Gastroesophageal sphincter (tissue), 4 donors: Measurements from ENCODE around the gene SHC2. TPM values are rescaled to one million over a fixed set of nuclear protein-coding genes. Genes with fewer than 3 reads are reported as not detected.

ENCODE experiments used
- ATAC-seq: fragments of 150-250 bp; one replicate; pipeline ENCODE4 v1.9.1; 2016; ENCODE audit warnings: mild to moderate bottlenecking, moderate library complexity
- H3K27ac ChIP-seq, 4 donors: fragments of 200-600 bp; sonication (generic) in 3 of 4; 1 replicate in 3 of 4; 2 replicates in 1 of 4; pipeline ENCODE4 v1.5.1; 2016 to 2019
- H3K27me3 ChIP-seq: fragments of 200-600 bp; sonication (generic); one replicate; pipeline ENCODE4 v1.5.1; 2019
- H3K36me3 ChIP-seq, 2 donors: fragments of 200-600 bp; sonication (generic); one replicate each; pipeline ENCODE4 v1.5.1; 2019; ENCODE audit warnings: control low read depth in 1 of 2
- H3K4me1 ChIP-seq, 3 donors: fragments of 200-600 bp; sonication (generic); 1 replicate in 2 of 3; 2 replicates in 1 of 3; pipeline ENCODE4 v1.5.1; 2016 to 2019; ENCODE audit warnings: control low read depth in 2 of 3
- H3K4me3 ChIP-seq, 2 donors: fragments of 200-600 bp; sonication (generic); one replicate each; pipeline ENCODE4 v1.5.1; 2019; ENCODE audit warnings: mild to moderate bottlenecking in 1 of 2, moderate library complexity in 1 of 2
- H3K9me3 ChIP-seq, 3 donors: fragments of 200-600 bp; sonication (generic); one replicate each; pipeline ENCODE4 v1.5.1; 2017 to 2019; ENCODE audit warnings: control low read depth in 2 of 3
- CTCF ChIP-seq, 4 experiments: fragments of 200-600 bp in 2 of 4; fragments of 450-650 bp in 2 of 4; sonication (generic) in 1 of 4; IDR thresholded peaks; one replicate each; pipeline ENCODE4 v1.5.1; 2017 to 2019; ENCODE audit warnings: antibody characterized with exemption in 4 of 4, mild to moderate bottlenecking in 2 of 4, moderate library complexity in 2 of 4
- EP300 ChIP-seq: sonication (generic); formaldehyde crosslinking; IDR thresholded peaks from one replicate; pipeline ENCODE4 v1.6.1; 2017; ENCODE audit warnings: antibody characterized with exemption, mild to moderate bottlenecking
- POLR2A ChIP-seq, 2 donors: fragments of 450-650 bp; IDR thresholded peaks; one replicate each; pipeline ENCODE4 v1.6.1; 2017; ENCODE audit warnings: antibody characterized with exemption in 2 of 2, mild to moderate bottlenecking in 2 of 2, moderate library complexity in 1 of 2
- POLR2AphosphoS5 ChIP-seq: sonication (generic); formaldehyde crosslinking; IDR thresholded peaks from one replicate; pipeline ENCODE4 v1.6.1; 2017; ENCODE audit warnings: antibody characterized with exemption
- WGBS, 2 donors: methylation state at CpG; one replicate each; pipeline ENCODE4 v1.1.5; 2018; ENCODE audit warnings: low coverage in 1 of 2; 5-methylcytosine and 5-hydroxymethylcytosine counted together
- total RNA-seq, 4 donors: library from RNA; depleted of rRNA; stranded (reverse); fragments of >200 nt; gene quantifications; one replicate each; pipeline ENCODE4 v1.1.0, GENCODE V29; 2016

SHC2 gene
- total RNA-seq, 4 donors from 2014 or later: 14.7 to 24.6 (median 20.4) TPM

DNA sequence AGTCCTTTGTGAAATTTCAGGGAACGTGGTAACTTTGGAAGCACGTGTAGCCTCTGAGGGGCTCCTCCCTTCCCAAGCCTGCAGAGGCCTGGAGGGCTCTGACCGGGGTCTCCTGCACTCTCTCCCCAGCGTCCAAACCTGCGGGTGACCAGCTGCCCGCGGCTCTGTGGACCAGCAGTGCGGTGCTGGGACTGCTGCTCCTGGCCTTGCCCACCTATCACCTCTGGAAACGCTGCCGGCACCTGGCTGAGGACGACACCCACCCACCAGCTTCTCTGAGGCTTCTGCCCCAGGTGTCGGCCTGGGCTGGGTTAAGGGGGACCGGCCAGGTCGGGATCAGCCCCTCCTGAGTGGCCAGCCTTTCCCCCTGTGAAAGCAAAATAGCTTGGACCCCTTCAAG, 43.8 kb upstream of the SHC2 start:
- ATAC-seq: no peak
- TF ChIP-seq POLR2AphosphoS5 (no peak), CTCF (IDR thresholded peaks at IDR 0.05) (no peak), EP300 (no peak), POLR2A (IDR thresholded peaks at IDR 0.05) (no peak)

DNA sequence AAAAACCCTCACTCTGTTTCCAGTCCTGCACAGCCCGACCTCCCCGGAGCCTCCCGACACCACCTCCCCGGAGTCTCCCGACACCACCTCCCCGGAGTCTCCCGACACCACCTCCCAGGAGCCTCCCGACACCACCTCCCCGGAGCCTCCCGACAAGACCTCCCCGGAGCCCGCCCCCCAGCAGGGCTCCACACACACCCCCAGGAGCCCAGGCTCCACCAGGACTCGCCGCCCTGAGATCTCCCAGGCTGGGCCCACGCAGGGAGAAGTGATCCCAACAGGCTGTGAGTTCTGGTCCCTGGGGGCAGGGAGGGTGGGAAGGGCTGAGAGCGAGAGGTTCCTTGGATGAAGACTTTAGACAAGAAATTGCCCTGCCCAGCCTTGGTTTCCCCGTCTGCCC, 40.8 kb upstream of the SHC2 start:
- TF ChIP-seq CTCF (IDR thresholded peaks at IDR 0.05) (no peak), EP300 (no peak), POLR2AphosphoS5 (no peak), POLR2A (IDR thresholded peaks at IDR 0.05) (no peak)
- H3K27me3 ChIP-seq: peaks cover 42% of the 10 kb centered on the region
- 73 to 91% methylated on average over 2 to 5 of the region's 17 CpGs for WGBS, 2 donors

More for the DNA sequence above, 43.8 kb upstream of the SHC2 start:
- Histone ChIP-seq H3K36me3 (peaks cover 0 to 6% of the 10 kb centered on the region in 2 donors), H3K4me3 (no peak overlapping the region), H3K27me3 (peaks cover 13% of the 10 kb centered on the region), H3K27ac (no peak overlapping the region), H3K4me1 (peaks cover 0 to 26% (median 14%) of the 10 kb centered on the region in 3 donors), H3K9me3 (no peaks in the 10 kb centered on the region)
- 80% methylated on average over 2 of the region's 14 CpGs; no CpG with 5 or more reads in 1 of the 2 donors for WGBS, 2 donors

GRCh38 chr19:498977-499623, 38.3 kb upstream of the SHC2 start:
- TF ChIP-seq POLR2A (IDR thresholded peaks at IDR 0.05) (no peak), CTCF (IDR thresholded peaks at IDR 0.05) (no peak), POLR2AphosphoS5 (no peak), EP300 (no peak)
- no peak for ATAC-seq
- H3K4me1 ChIP-seq: peaks cover 0 to 30% (median 8%) of the 10 kb centered on the region in 3 donors
- peaks cover 64% of the 10 kb centered on the region for H3K27me3 ChIP-seq
- no peaks in the 10 kb centered on the region for H3K36me3 ChIP-seq
- no peaks in the 10 kb centered on the region for H3K9me3 ChIP-seq
- WGBS, 2 donors: 65 to 76% methylated on average over 25 to 29 of the region's 31 CpGs
- no peak overlapping the region for H3K27ac ChIP-seq
- H3K4me3 ChIP-seq: no peak overlapping the region

More for the DNA sequence above, 40.8 kb upstream of the SHC2 start:
- no peak overlapping the region for H3K27ac ChIP-seq
- peaks cover 0 to 24% (median 12%) of the 10 kb centered on the region in 3 donors for H3K4me1 ChIP-seq
- ATAC-seq: no peak
- H3K36me3 ChIP-seq: no peaks in the 10 kb centered on the region
- H3K4me3 ChIP-seq: no peak overlapping the region
- H3K9me3 ChIP-seq: no peaks in the 10 kb centered on the region

DNA sequence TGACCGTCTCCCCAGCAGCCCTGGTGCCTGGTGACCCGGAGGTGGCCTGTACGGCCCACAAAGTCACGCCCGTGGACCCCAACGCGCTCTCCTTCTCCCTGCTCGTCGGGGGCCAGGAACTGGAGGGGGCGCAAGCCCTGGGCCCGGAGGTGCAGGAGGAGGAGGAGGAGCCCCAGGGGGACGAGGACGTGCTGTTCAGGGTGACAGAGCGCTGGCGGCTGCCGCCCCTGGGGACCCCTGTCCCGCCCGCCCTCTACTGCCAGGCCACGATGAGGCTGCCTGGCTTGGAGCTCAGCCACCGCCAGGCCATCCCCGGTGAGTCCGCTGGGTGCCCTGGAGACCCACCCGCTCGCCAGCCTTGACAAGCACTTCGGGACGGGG, 37.7 kb upstream of the SHC2 start:
- 43% methylated on average over 7 of the region's 26 CpGs; no CpG with 5 or more reads in 1 of the 2 donors for WGBS, 2 donors

More for the DNA sequence above, 37.7 kb upstream of the SHC2 start:
- Histone ChIP-seq H3K27ac (no peak overlapping the region), H3K4me3 (no peak overlapping the region), H3K27me3 (peaks cover 64% of the 10 kb centered on the region), H3K36me3 (no peaks in the 10 kb centered on the region), H3K4me1 (peaks cover 0 to 30% (median 8%) of the 10 kb centered on the region in 3 donors), H3K9me3 (no peaks in the 10 kb centered on the region)
- TF ChIP-seq CTCF (IDR thresholded peaks at IDR 0.05) (no peak), EP300 (no peak), POLR2A (IDR thresholded peaks at IDR 0.05) (no peak), POLR2AphosphoS5 (no peak)
- no peak for ATAC-seq
